WTC11 (cell line): ENCODE data around the gene MITF. TPM values are rescaled to one million over a fixed set of nuclear protein-coding genes. Genes with fewer than 3 reads are reported as not detected.

ENCODE experiments used
- ATAC-seq: fragments of 200-7000 bp; cut with Tn5 transposase; 2 replicates; pipeline ENCODE4 v1.10.0; 2021; ENCODE audit warnings: mild to moderate bottlenecking, moderate library complexity
- CTCF ChIA-PET: fragments of 300-600 bp; sonication (Branson Sonifier 250); formaldehyde crosslinking; loops from one replicate; lab custom pipeline; 2021; ENCODE audit warnings: antibody characterized with exemption; lab: Charles Lee
- POLR2A ChIA-PET: fragments of 350-600 bp; sonication (Branson Sonifier 250); formaldehyde crosslinking; loops from one replicate; lab custom pipeline; 2021; ENCODE audit warnings: antibody characterized with exemption; lab: Charles Lee
- DNase-seq: peaks from one replicate; pipeline ENCODE4 v3.0.0; 2021; ENCODE audit warnings: low spot score
- H3K27ac Mint-ChIP-seq: 2 replicates; pipeline ENCODE4 v1.8.0; 2021; ENCODE audit warnings: mixed read lengths
- H3K27me3 Mint-ChIP-seq: 2 replicates; pipeline ENCODE4 v1.8.0; 2021; ENCODE audit warnings: low read depth, mild to moderate bottlenecking, moderate library complexity, mixed read lengths
- H3K36me3 Mint-ChIP-seq: 2 replicates; pipeline ENCODE4 v1.8.0; 2021; ENCODE audit warnings: mixed read lengths
- H3K4me1 Mint-ChIP-seq: 2 replicates; pipeline ENCODE4 v1.8.0; 2022; ENCODE audit warnings: mixed read lengths
- H3K4me3 Mint-ChIP-seq: 2 replicates; pipeline ENCODE4 v1.8.0; 2021; ENCODE audit warnings: mild to moderate bottlenecking, moderate library complexity, mixed read lengths
- H3K9me3 Mint-ChIP-seq: 2 replicates; pipeline ENCODE4 v1.8.0; 2021; ENCODE audit warnings: mixed read lengths
- CBFB ChIP-seq: sonication (generic); formaldehyde crosslinking; IDR thresholded peaks from 2 replicates; pipeline ENCODE4 v1.8.1; 2022; ENCODE audit warnings: mild to moderate bottlenecking, low read depth, missing genetic modification reagents
- CREB1 ChIP-seq: sonication (generic); formaldehyde crosslinking; IDR thresholded peaks from 2 replicates; pipeline ENCODE4 v1.8.0; 2023; ENCODE audit warnings: mild to moderate bottlenecking, missing genetic modification reagents
- CREM ChIP-seq: sonication (generic); formaldehyde crosslinking; IDR thresholded peaks from 2 replicates; pipeline ENCODE4 v1.8.1; 2022; ENCODE audit warnings: mild to moderate bottlenecking, missing genetic modification reagents, moderate library complexity
- GRHL2 ChIP-seq: fragments of 250-450 bp; sonication (Bioruptor Pico); IDR thresholded peaks from 2 replicates; pipeline ENCODE4 v1.8.0; 2022; ENCODE audit warnings: mild to moderate bottlenecking, moderate library complexity; ENCODE audit not compliant: insufficient replicate concordance, severe bottlenecking
- JUN ChIP-seq: sonication (generic); formaldehyde crosslinking; IDR thresholded peaks from 2 replicates; pipeline ENCODE4 v1.8.0; 2023; ENCODE audit warnings: mild to moderate bottlenecking, missing genetic modification reagents
- KAT7 ChIP-seq: sonication (generic); formaldehyde crosslinking; IDR thresholded peaks from 2 replicates; pipeline ENCODE4 v1.8.1; 2023; ENCODE audit warnings: missing genetic modification reagents, mild to moderate bottlenecking, borderline replicate concordance
- NR2C2 ChIP-seq: sonication (generic); formaldehyde crosslinking; IDR thresholded peaks from 2 replicates; pipeline ENCODE4 v1.8.0; 2022; ENCODE audit warnings: mild to moderate bottlenecking, missing genetic modification reagents
- TEAD1 ChIP-seq: sonication (generic); formaldehyde crosslinking; IDR thresholded peaks from 2 replicates; pipeline ENCODE4 v1.8.0; 2022; ENCODE audit warnings: mild to moderate bottlenecking, missing genetic modification reagents
- ZNF121 ChIP-seq: sonication (generic); formaldehyde crosslinking; IDR thresholded peaks from 2 replicates; pipeline ENCODE4 v1.8.0; 2023; ENCODE audit warnings: missing genetic modification reagents
- ZNF416 ChIP-seq: fragments of 250-450 bp; sonication (Bioruptor Pico); IDR thresholded peaks from 2 replicates; pipeline ENCODE4 v1.9.0; 2021; ENCODE audit warnings: mild to moderate bottlenecking, inconsistent platforms
- total RNA-seq: library from RNA; stranded (reverse); gene quantifications from 3 replicates; pipeline ENCODE4 v1.2.3, GENCODE V29; 2021
- TF ChIP-seq, protein P1 (sequence below): sonication (generic); formaldehyde crosslinking; IDR thresholded peaks from 2 replicates; pipeline ENCODE4 v1.8.1; 2023; ENCODE audit warnings: mild to moderate bottlenecking, missing genetic modification reagents
- TF ChIP-seq, protein P2 (sequence below): sonication (generic); formaldehyde crosslinking; conservative IDR thresholded peaks from 2 replicates; pipeline ENCODE4 v1.8.1; 2022; ENCODE audit warnings: mild to moderate bottlenecking, missing genetic modification reagents
- TF ChIP-seq, protein P3 (sequence below): sonication (generic); formaldehyde crosslinking; IDR thresholded peaks from 2 replicates; pipeline ENCODE4 v1.8.1; 2022; ENCODE audit warnings: mild to moderate bottlenecking, moderate library complexity, missing genetic modification reagents
- TF ChIP-seq, protein P4 (sequence below): sonication (generic); formaldehyde crosslinking; IDR thresholded peaks from 2 replicates; pipeline ENCODE4 v1.8.1; 2023; ENCODE audit warnings: mild to moderate bottlenecking, missing genetic modification reagents, moderate library complexity
- TF ChIP-seq, protein P5 (sequence below): sonication (generic); formaldehyde crosslinking; IDR thresholded peaks from 2 replicates; pipeline ENCODE4 v1.8.1; 2023; ENCODE audit warnings: mild to moderate bottlenecking, missing genetic modification reagents
- TF ChIP-seq, protein P6 (sequence below): sonication (generic); formaldehyde crosslinking; IDR thresholded peaks from 2 replicates; pipeline ENCODE4 v1.8.1; 2023; ENCODE audit warnings: mild to moderate bottlenecking, missing genetic modification reagents, moderate library complexity
- TF ChIP-seq, protein P7 (sequence below): sonication (generic); formaldehyde crosslinking; IDR thresholded peaks from 2 replicates; pipeline ENCODE4 v1.8.1; 2022; ENCODE audit warnings: low read depth, missing genetic modification reagents, borderline replicate concordance

MITF gene
- total RNA-seq, 1 experiment from 2014 or later: 1.3 TPM

DNA sequence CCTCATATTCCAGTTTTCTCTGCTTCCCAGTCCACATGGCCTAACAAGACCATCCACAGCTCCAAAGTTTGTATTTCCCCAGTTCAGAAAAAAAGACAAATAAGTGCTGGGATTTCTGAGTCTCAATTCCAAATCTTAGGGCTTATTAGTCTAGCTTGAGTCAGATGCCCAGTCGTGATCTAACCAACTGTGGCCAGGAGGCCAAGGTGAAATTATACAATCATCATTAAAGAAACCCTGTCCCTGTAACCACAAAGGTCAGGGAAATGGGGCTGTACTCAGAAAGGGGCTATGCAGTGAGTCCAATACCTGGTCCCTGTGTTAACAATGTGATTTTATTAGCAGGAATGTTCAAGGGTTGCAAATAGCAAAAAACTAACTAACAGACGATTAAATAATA lies 40.5 kb upstream of the MITF start:
- H3K36me3 Mint-ChIP-seq: no peaks in the 10 kb centered on the region
- ATAC-seq (no peak), DNase-seq (no peak)
- no peak overlapping the region for H3K27ac Mint-ChIP-seq
- no peaks in the 10 kb centered on the region; the same call in 1 of the 2 replicates for H3K27me3 Mint-ChIP-seq
- no peak overlapping the region for H3K4me3 Mint-ChIP-seq
- TF ChIP-seq, protein P1, sequence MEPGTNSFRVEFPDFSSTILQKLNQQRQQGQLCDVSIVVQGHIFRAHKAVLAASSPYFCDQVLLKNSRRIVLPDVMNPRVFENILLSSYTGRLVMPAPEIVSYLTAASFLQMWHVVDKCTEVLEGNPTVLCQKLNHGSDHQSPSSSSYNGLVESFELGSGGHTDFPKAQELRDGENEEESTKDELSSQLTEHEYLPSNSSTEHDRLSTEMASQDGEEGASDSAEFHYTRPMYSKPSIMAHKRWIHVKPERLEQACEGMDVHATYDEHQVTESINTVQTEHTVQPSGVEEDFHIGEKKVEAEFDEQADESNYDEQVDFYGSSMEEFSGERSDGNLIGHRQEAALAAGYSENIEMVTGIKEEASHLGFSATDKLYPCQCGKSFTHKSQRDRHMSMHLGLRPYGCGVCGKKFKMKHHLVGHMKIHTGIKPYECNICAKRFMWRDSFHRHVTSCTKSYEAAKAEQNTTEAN (CRISPR knock-in tag): no peak
- TF ChIP-seq, all 79 proteins: peak for 0
- CTCF ChIA-PET: no interaction called here
- 0 out of 2 replicates have a peak, but pooled peaks cover 2% of the 10 kb centered on the region for H3K4me1 Mint-ChIP-seq
- POLR2A ChIA-PET: no interaction called here
- peaks cover 21% of the 10 kb centered on the region for H3K9me3 Mint-ChIP-seq

DNA sequence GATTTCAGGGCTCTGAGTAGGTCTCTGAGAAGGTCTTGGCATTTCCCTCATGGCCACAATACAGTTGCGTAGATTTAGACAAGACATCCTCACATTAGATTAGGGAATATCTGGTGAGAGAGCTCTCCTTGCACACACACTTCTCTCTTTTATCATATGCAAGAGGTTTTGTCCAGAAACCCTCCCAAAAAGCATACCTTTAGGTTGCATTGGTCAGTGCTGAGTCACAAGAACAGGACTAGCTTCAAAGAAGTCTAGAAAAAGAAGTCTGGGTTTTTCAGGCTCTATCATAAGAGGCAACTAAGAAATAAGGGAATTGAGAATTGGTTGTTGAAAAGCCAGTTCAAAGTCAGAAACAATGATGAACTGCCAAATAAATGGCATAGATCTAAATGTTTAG lies 40.1 kb upstream of the MITF start:
- Mint-ChIP-seq H3K27ac (no peak overlapping the region), H3K36me3 (no peaks in the 10 kb centered on the region), H3K9me3 (peaks cover 21% of the 10 kb centered on the region), H3K4me3 (no peak overlapping the region), H3K4me1 (0 out of 2 replicates have a peak, but pooled peaks cover 2% of the 10 kb centered on the region), H3K27me3 (no peaks in the 10 kb centered on the region)
- TF ChIP-seq, protein P2, sequence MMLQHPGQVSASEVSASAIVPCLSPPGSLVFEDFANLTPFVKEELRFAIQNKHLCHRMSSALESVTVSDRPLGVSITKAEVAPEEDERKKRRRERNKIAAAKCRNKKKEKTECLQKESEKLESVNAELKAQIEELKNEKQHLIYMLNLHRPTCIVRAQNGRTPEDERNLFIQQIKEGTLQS (CRISPR knock-in tag): no peak
- TF ChIP-seq CBFB (CRISPR knock-in tag) (no peak), CREB1 (no peak), JUN (CRISPR knock-in tag) (no peak), ZNF416 (no peak), CREM (CRISPR knock-in tag) (no peak), ZNF121 (no peak), TEAD1 (CRISPR knock-in tag) (no peak), KAT7 (CRISPR knock-in tag) (no peak), NR2C2 (CRISPR knock-in tag) (no peak), GRHL2 (CRISPR knock-in tag) (no peak)
- TF ChIP-seq, protein P3, sequence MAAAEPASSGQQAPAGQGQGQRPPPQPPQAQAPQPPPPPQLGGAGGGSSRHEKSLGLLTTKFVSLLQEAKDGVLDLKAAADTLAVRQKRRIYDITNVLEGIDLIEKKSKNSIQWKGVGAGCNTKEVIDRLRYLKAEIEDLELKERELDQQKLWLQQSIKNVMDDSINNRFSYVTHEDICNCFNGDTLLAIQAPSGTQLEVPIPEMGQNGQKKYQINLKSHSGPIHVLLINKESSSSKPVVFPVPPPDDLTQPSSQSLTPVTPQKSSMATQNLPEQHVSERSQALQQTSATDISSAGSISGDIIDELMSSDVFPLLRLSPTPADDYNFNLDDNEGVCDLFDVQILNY (CRISPR knock-in tag): no peak
- TF ChIP-seq, protein P4, sequence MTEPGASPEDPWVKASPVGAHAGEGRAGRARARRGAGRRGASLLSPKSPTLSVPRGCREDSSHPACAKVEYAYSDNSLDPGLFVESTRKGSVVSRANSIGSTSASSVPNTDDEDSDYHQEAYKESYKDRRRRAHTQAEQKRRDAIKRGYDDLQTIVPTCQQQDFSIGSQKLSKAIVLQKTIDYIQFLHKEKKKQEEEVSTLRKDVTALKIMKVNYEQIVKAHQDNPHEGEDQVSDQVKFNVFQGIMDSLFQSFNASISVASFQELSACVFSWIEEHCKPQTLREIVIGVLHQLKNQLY (CRISPR knock-in tag): no peak
- TF ChIP-seq, protein P1 (CRISPR knock-in tag): no peak
- TF ChIP-seq, protein P5, sequence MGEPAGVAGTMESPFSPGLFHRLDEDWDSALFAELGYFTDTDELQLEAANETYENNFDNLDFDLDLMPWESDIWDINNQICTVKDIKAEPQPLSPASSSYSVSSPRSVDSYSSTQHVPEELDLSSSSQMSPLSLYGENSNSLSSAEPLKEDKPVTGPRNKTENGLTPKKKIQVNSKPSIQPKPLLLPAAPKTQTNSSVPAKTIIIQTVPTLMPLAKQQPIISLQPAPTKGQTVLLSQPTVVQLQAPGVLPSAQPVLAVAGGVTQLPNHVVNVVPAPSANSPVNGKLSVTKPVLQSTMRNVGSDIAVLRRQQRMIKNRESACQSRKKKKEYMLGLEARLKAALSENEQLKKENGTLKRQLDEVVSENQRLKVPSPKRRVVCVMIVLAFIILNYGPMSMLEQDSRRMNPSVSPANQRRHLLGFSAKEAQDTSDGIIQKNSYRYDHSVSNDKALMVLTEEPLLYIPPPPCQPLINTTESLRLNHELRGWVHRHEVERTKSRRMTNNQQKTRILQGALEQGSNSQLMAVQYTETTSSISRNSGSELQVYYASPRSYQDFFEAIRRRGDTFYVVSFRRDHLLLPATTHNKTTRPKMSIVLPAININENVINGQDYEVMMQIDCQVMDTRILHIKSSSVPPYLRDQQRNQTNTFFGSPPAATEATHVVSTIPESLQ (CRISPR knock-in tag): no peak
- TF ChIP-seq, protein P6, sequence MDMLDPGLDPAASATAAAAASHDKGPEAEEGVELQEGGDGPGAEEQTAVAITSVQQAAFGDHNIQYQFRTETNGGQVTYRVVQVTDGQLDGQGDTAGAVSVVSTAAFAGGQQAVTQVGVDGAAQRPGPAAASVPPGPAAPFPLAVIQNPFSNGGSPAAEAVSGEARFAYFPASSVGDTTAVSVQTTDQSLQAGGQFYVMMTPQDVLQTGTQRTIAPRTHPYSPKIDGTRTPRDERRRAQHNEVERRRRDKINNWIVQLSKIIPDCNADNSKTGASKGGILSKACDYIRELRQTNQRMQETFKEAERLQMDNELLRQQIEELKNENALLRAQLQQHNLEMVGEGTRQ: no peak
- TF ChIP-seq, protein P7, sequence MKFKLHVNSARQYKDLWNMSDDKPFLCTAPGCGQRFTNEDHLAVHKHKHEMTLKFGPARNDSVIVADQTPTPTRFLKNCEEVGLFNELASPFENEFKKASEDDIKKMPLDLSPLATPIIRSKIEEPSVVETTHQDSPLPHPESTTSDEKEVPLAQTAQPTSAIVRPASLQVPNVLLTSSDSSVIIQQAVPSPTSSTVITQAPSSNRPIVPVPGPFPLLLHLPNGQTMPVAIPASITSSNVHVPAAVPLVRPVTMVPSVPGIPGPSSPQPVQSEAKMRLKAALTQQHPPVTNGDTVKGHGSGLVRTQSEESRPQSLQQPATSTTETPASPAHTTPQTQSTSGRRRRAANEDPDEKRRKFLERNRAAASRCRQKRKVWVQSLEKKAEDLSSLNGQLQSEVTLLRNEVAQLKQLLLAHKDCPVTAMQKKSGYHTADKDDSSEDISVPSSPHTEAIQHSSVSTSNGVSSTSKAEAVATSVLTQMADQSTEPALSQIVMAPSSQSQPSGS (CRISPR knock-in tag): no peak
- DNase-seq (no peak), ATAC-seq (no peak)
- CTCF ChIA-PET: no interaction called here
- POLR2A ChIA-PET: no interaction called here
